HG02798 (cell line): ENCODE results near the gene SH3TC1.

Source experiments
- ATAC-seq: cut with Tn5 transposase; IDR thresholded peaks from one replicate; pipeline ENCODE4 v1.9.1; 2021; ENCODE audit warnings: mild to moderate bottlenecking; ENCODE audit not compliant: unreplicated experiment, poor library complexity

The SH3TC1 gene

DNA sequence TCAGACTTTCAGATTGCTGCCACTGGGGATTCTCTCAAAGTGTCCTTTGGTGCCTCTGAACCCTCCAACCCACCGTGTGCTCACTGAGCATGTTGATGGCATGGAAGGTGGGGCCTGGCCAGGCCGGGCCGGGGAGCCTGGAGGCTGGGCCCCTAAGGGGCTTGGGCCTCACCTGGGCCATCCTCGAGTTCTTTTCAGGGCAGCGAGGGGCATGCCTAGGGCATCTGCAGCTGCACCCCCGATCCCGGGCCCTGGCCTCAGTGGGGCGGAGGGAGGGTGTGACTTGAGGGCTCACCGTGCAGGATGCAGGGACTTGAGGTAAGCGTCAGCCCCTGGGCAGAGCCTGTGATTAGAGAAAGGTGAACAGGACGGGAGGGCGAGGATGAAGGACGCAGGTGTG lies 1.6 kb upstream of the SH3TC1 start:
- ATAC-seq, result no peak

DNA sequence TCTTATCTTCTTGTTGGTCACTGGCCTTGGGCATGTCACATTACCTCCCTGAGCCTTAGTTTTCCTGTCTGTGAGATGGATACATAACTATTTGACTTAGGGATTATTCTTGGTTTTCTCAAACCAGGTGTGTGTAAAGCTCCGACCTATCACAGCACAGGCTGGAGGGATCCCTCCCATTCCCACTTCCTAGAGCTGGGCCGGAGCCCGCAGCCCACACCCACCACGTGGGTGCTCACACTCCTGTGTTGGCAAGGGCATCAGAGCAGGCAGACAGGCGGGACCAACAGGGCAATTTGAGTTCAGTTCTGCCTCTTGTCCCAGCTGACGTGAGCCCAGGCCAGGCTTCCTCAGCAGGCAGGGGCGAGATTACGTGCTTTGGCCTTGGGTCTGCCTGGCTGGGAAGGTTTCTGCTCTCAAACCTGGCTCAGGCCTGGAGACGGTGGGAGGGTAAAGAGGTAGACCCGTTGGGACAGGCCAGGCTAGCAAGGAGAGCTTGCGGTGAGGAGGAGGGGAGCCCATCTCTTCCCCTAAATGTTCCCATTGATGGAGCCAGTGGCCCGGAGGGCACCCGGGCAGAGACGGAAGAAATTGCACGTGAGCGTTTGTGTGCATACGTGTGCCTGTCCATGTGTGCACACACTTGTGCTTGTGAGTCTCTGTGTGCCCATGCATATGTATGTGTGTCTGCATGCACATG lies 734 bp upstream of the SH3TC1 start:
- no peak for ATAC-seq

DNA sequence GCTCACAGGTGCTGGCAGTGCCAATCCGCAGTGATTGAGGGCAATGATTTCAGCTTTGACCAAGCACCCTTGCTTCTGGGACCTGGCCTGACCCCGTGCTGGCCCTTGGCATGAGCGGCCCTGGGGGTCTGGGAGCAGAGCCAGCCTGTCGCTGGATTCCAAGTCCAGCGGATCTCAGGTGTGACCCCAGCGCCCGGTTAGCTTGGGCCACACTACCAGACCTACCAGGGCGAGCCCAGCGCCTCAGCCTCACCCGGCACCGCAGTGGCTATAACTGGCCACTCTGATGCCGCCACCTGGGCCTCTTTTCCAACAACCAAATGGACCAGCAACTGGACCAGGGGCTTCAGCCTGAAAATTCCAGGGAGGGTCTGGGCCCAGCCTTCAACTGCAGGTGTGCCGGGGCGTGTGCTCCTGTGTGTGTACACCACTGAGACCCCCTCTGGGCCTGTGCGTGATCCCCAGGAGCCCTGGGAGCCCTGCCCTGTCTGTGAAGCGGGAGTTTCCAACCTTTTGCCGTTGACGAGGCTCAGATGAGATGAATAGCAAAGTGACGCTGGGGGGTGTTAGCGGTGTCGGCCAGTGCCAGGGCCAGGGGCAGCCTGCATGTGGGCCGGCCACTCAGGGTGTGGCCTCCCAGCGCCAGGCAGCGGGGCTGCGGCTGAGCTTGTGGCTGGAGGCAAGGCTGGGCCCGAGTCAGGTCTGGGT lies 658 bp downstream of the SH3TC1 start:
- ATAC-seq, result no peak

DNA sequence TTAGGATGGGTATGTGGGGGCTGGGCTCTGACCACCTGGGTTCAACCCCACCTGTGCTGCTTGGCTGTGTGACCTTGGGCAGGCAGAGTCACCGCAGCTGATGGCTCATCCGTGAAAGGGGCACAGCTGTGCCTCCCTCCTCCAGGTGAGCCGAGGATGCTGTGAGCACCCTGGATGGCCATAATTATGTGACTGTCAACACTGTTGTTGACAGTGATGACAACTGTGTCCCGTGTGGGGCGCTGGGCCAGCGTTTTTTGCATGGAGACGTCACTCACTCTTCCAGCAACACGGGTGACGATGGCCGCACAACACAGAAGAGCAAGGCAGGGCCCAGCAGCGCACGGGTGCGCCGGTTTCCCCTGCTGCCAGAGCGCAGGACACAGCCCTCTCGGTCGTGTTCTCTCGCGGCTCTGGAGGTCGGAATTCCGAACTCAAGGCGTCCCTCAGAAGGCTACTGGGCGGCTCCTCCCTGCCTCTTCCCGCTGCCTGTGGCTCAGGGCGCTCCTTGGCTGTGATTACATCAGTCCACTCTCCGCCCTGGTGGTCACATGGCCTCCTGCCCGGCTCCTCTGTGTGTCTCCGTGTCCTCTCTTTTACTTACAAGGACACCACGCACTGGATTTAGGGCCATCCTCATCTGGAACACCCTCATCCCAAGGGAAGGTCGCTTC lies 1.3 kb downstream of the SH3TC1 start:
- no peak for ATAC-seq

DNA sequence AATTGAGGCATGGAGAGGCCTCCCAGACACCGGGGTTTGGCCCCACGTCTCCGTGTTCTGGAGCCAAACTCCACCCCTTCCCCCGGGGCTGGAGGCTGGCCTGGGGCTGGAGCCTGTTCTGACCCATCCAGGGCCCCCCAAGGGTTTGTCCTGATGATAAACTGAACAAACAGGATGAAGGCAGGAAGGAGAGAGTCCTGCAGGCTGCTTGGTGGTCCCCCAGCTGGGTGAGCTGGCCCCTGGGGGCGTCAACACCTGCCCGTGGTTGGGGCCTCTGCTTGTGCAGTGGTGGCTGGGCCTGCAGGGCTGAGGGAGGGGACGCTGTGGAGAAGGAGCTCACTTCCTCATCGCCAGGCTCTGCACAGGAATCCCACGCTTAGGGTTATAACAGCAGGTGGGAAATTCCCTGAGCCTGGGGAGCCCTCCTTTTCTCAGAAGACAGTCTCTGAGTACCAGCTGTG lies 2.3 kb downstream of the SH3TC1 start:
- peak; percentile 47 for ATAC-seq

DNA sequence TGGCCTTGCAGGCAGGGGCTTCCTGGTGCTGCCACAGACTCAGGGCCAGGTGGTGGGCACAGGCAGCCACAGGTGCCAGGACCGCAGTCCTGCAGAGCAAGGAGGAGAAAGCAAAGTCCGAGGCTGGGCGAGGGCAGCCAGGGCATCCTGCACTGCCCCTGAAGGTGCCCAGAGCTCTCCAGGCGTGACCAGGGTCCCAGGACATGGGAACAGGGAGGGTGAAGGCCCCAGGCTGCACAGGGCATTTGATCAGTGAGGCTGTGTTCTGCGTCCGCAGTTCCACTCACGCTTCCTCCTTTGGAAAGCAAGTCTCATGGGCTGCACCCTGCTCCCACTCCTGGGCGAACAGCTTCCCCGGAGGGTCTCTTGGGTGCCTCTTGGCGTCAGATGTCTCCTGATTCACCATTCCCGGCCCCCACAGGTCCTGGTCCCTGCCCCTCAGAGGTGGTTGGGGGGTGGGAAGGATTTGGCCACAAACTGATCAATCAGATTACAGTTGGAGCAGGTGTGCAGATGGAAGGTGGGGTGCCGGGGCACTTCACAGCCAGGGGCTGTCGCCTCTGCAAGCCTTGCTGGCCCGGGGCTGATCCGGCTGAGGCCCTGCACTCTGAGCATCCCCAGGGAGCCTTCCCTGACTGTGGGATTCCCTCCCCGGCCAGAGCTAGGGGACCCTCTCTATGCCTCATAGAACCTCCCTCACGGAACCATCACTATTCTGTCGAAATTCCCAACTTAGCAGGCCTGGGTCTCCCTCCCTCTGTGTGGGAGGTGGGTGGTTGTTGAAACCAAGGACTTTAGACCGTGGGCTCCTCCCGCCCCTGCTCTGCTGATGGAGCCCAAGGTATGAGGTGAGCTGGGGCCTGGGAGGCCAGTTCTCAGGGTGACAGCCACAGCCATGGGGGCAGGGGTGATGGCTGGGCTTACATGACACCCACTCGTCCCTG lies 3.3 kb downstream of the SH3TC1 start:
- no peak for ATAC-seq

DNA sequence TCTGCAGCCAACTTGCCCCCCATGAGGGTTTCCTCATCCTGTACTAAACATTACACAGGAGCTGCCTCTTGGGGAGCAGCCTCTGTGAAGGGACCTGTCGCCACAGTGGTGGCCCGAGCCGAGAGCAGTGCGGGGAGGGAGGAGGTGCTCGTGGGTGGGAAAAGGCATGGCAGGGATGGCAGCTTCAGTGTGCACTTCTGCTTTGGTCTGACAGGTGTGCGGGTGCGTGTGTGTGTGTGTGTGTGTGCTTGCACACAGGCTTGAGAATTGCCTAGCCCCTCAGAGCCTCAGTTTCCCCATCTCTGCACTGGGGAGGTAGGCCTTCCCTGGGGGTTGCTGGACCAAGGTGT lies 3.9 kb downstream of the SH3TC1 start:
- no peak for ATAC-seq

DNA sequence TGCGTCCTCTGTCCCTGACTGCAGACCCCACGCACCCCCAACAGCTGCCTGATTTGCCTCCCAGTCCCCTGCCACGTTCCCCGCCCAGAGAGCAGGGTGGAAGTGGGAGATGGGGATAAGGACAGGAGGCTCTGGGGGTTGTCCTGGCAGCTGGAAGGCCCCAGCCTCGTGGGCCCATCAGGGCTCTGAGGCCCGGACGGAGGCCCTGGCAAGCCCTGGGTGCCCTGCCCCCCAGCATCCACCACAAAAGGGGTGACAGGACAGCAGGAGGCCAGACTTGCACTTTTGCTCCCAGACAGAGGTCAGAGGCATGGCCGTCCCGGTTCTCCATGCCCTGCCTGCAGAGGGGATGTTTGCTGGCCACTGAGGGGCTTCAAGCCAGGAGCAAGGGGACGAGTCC lies 4.7 kb downstream of the SH3TC1 start:
- no peak for ATAC-seq

DNA sequence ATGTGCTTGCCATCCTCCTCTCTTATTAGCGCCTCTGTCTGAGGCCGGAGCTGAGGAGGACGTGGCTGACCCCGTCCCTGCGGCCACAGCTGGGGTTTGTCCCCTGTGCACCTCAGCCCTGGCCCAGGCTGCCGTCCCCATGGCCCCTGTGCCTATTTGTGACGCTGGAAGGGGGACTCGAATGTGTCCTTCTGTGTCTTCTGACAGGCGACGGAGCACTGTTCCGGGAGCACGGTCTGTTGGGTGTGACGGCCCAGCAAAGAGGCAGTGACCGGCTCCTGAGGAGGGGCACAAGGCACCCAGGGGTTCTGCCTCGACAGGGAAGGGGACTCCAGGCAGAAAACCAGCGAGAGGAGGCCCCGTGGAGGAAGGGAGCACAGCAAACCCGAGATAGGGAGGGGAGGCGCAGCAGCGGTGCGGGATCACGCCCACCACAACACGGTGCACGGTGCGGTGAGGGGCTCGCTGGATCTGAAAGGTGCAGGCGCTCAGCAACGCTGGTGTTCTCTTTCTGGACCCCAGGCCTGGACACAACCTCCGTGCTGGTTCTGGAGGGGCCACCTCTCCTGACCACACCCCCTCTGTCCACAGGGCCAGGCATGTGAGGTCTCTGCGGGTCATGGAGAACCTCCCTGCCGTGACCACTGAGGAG lies 5.6 kb downstream of the SH3TC1 start:
- no peak for ATAC-seq

DNA sequence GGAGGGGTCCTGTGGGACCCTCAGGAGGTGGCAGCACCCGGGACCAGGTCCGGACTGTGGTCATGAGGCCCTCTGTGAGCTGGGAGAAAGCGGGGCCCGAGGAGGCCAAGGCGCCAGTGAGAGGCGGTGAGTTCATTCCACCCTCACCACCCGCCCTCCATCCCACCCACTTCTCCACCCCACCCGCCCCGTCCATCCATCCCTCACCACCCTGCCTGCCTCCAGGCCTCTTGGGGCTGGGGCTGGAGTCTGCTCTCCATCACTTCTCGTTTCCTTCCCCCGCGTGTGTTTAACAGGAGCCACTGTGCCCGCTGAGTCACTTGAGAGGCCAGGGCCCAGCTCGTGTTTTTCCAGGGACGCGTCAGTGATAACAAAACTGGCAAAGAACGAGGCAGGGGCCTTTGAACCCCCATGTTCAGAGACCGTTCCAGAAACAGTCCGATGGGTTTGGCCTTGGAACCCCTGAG lies 6.2 kb downstream of the SH3TC1 start:
- no peak for ATAC-seq

DNA sequence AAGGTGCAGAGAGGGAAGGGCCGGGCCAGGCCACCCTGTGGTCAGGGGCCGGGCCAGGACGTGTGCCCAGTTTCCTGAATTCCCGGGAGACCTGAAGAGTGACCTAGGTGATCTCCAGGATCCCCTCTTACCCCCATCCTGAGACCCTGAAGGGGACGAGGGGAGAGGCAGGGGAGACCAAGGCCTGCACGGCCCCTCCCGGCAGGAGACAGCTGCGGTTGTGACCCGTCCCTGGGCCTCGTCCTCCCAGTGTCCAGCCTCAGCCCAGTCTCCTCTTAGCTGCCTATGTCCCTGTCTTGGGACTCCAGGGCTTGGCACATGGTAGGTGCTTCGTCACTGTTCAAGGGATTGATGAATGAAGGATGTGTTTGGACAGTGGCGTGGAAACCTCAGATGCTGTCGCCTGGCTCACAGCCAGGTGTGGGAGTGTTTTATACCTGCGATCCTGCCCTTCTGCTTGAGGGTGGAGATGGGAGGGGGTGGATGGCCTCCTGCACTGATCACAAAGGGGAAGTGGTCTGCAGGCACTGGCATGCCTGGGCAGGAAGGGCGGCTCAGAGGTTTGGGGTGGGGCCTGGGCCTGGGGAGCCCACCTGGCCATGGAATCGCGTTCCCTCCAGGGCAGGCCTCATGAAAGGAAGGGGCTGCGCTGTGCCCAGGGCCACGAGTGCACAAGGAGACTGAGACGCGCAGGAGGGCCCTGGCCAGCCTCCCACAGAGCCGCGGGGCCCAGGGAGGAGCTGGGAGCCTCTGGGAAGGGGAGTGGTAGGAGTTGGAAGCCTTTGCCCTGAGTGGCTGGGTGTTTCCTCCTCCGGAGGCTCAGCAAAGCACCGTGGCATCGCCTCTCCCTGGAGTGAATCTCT lies 6.9 kb downstream of the SH3TC1 start:
- ATAC-seq, result no peak

DNA sequence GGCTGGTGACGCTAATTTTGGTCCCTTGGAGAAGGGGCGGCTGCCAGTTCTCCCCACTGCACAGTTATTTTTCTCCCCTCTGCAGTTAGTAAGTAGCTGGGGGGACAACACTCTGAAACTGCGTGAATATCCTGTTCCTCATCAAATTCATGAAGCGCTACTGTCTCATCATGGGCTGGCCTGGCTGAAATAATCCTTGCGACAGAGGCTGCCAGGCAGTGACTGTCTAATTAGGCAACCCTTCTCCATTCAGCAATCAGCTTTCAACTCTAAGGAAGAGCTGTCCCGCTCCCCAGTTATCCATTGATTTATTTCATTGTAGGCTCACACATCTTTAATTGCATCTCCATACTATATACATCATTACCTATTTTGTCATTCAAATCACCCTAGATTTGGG lies 8.2 kb downstream of the SH3TC1 start:
- no peak for ATAC-seq

DNA sequence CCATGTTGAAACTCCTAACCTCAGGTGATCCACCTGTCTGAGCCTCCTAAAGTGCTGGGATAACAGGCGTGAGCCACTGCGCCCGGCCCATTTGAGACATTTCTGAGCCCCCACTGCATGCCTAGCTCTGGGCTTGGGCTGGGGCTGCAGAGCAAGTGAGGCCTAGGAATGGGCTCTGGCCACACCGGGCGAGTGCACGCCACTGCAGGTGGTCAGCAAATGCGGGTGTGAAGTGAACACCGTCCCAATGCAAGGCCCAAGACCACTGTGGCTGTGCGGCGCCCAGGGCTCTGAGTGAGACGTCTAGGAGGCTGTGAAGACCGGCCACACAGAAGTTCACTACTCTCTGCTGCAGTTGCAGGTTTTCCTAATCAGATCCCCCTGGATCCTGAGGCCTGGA lies 9.5 kb downstream of the SH3TC1 start:
- no peak for ATAC-seq

DNA sequence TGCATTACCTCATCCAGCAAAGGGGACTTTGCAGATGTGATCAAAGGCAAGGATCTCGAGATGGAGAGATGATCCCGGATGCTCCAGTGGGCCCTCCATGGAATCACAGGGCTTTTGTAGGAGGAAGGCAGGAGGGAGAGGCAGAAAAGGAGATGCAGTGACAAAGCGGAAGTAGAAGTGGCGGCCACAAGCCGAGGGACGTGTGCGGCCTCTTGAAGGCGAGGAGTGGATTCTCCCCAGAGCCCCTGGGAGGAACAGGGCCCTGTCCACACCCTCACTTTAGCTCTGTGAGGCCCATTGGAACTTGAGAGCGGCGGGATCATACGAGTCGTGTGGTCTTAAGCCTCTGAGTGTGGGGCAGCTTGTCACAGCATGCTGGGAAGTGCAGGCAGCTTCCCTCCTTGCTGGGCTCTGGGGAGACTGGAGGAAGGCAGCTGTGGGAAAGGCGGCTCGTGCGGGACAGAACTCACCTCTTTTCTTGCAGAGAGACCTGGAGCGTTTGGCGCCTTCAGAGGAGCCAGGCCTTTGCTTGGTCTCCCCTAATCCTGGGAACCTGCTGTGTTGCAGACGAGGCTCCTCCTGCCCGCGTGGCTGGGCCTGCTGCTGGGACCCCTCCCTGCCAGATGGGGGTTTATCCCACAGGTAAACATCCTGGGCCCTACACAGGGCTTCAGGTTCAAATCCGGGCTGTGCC lies 10.2 kb downstream of the SH3TC1 start:
- no peak for ATAC-seq

DNA sequence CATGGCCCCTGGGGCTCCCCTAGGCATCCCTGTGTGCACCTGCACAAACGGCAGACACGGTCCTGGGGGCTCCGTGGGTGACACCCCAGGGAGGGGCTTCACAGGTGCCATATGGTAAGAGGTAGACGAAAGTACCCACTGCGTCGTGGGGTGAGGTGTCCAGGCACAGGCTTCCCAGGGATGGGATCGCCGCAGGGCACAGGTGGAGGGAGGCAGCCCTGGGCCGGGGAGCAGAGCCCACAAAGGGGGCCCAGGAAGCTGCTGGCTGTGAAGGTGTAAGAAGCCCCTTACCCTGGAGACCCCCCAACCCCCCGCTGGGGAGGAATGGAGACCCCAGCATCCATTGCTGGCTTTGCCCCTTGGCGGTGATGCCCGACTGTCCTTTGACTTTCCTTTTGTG lies 10.9 kb downstream of the SH3TC1 start:
- ATAC-seq, result no peak

DNA sequence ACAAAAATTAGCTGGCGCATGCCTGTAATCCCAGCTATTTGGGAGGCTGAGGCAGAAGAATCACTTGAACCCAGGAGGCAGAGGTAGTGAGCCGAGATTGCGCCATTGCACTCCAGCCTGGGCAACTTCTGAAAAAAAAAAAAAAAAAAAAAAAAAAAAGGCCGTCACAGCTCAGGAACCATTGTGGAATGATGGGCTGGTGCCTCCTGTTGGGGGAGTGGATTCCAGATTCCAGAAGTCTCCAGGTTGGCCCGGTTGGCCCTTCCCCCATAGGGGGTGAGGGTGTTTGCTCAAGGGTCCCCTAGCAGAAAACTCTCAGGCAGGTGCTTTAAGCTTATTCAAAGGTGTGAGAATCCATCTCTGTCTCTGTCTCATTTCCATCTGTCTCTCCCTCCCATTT lies 11.5 kb downstream of the SH3TC1 start:
- no peak for ATAC-seq

DNA sequence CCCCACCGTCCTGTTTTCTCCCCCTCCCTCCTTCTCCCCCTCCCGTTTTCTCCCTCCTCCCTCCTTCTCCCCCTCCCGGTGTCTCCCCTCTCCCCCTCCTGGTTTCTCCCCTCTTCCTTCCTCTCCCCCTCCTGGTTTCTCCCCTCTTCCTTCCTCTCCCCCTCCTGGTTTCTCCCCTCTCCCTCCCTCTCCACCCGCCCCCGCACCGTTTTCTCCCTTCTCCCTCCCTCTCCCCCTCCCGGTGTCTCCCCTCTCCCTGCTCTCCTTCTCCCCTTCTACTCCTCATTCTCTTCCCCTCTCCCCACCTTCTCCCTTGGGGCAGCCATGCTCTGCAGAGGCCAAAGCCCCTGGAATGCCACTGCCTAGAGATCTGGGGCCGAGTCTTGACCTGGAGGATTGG lies 12.2 kb downstream of the SH3TC1 start:
- ATAC-seq, result no peak
